Naive B cell (primary cell): ENCODE results near the gene DNM2. TPM values are rescaled to one million over a fixed set of nuclear protein-coding genes. Genes with fewer than 3 reads are reported as not detected.

Source experiments
- ATAC-seq, 2 donors: fragments of 150-1000 bp; cut with Tn5 transposase; 2 replicates each; pipeline ENCODE4 v1.10.0; 2021; ENCODE audit warnings: low read depth in 2 of 2, mild to moderate bottlenecking in 2 of 2, moderate library complexity in 2 of 2
- DNase-seq: peaks from one replicate; pipeline ENCODE4 v3.0.0; 2022
- H3K27ac Mint-ChIP-seq, 6 donors: one replicate each; pipeline ENCODE4 v1.8.0; 2020 to 2022; ENCODE audit warnings: mild to moderate bottlenecking in 6 of 6, mixed read lengths in 6 of 6, moderate library complexity in 5 of 6, inconsistent platforms in 2 of 6
- H3K27me3 Mint-ChIP-seq, 3 donors: one replicate each; pipeline ENCODE4 v1.8.0; 2021 to 2022; ENCODE audit warnings: mixed read lengths in 3 of 3, mild to moderate bottlenecking in 1 of 3
- H3K36me3 Mint-ChIP-seq, 2 donors: one replicate each; pipeline ENCODE4 v1.8.0; 2020 to 2022; ENCODE audit warnings: mixed read lengths in 2 of 2, inconsistent platforms in 1 of 2, mild to moderate bottlenecking in 1 of 2
- H3K4me1 Mint-ChIP-seq, 3 donors: one replicate each; pipeline ENCODE4 v1.8.0; 2020 to 2022; ENCODE audit warnings: mixed read lengths in 3 of 3, inconsistent platforms in 1 of 3, mild to moderate bottlenecking in 1 of 3, moderate library complexity in 1 of 3
- H3K4me3 Mint-ChIP-seq, 8 donors: one replicate each; pipeline ENCODE4 v1.8.0; 2020 to 2022; ENCODE audit warnings: mild to moderate bottlenecking in 8 of 8, mixed read lengths in 8 of 8, moderate library complexity in 8 of 8, inconsistent platforms in 2 of 8
- H3K9me3 Mint-ChIP-seq, 7 donors: one replicate each; pipeline ENCODE4 v1.8.0; 2020 to 2022; ENCODE audit warnings: mixed read lengths in 7 of 7, mild to moderate bottlenecking in 5 of 7, inconsistent platforms in 2 of 7, moderate library complexity in 1 of 7
- polyA plus RNA-seq, 6 donors: library from polyadenylated mRNA; unstranded; fragments of 300-500 nt; fragmentation: Illumina TruSeq; gene quantifications; one replicate each; pipeline ENCODE4 v1.2.3, GENCODE V29; 2021; ENCODE audit warnings: low read depth in 6 of 6

The DNM2 gene
- polyA plus RNA-seq, 6 donors from 2014 or later: 53.6 to 111 (median 63.0) TPM

DNA sequence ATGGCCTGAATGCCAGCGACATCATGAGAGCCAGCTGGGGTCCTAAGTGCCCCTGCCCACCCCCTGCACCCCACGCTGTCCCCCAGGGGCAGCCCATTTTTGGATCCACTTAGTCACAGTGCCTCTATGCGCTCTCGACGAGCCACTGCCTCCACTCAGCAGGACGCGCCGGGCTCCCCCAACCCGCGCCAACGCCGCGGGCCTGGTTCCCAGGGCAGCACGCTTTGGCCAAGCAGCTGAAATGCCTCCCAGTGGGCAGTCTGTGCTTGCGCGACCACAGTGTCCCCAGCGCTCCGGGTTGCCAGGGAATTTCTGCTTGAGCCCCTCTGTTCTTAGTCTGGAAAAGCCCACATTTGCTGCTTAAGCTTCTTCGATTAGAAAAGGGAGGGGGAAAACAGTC, 78.8 kb downstream of the DNM2 start:
- Mint-ChIP-seq H3K4me1 (peaks cover 0 to 10% (median 8%) of the 10 kb centered on the region in 3 donors), H3K36me3 (no peaks in the 10 kb centered on the region), H3K27ac (peak overlapping the region in 2 of 6 donors; percentile 15 to 84), H3K27me3 (no peaks in the 10 kb centered on the region), H3K4me3 (no peak overlapping the region), H3K9me3 (no peaks in the 10 kb centered on the region)
- DNase-seq: no peak
- no peak for ATAC-seq

DNA sequence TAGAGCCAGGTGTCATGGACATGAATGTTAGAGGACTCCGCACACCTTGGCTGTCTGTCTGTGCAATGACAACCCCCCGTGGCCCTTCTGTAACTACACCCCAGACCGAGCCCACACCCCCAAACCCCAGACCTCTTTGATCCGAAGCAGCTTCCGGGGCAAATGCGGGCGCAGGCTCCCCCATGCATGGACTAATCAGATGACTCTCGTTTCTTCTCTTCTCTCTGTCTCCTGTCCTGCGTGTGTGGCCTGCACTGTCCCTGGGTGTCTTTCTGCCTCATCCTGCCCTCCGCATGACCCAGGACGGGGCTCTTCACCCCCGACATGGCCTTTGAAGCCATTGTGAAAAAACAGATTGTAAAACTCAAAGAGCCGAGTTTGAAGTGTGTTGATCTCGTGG, 79.2 kb downstream of the DNM2 start:
- peaks cover 0 to 10% (median 8%) of the 10 kb centered on the region in 3 donors for H3K4me1 Mint-ChIP-seq
- no peak for DNase-seq
- H3K27me3 Mint-ChIP-seq: no peaks in the 10 kb centered on the region
- H3K9me3 Mint-ChIP-seq: no peaks in the 10 kb centered on the region
- H3K27ac Mint-ChIP-seq: peak overlapping the region in 1 of 6 donors; percentile 84
- ATAC-seq: no peak
- H3K36me3 Mint-ChIP-seq: no peaks in the 10 kb centered on the region
- no peak overlapping the region for H3K4me3 Mint-ChIP-seq

GRCh38 chr19:10797541-10798256, 79.8 kb downstream of the DNM2 start:
- ATAC-seq: peak; percentile 40 to 85
- H3K27me3 Mint-ChIP-seq: no peaks in the 10 kb centered on the region
- H3K4me3 Mint-ChIP-seq: peak overlapping the region in 1 of 8 donors; percentile 59
- H3K4me1 Mint-ChIP-seq: peaks cover 0 to 10% (median 8%) of the 10 kb centered on the region in 3 donors
- no peaks in the 10 kb centered on the region for H3K9me3 Mint-ChIP-seq
- no peak for DNase-seq
- peak overlapping the region in 5 of 6 donors; percentile 5 to 84 (median 72) for H3K27ac Mint-ChIP-seq
- H3K36me3 Mint-ChIP-seq: no peaks in the 10 kb centered on the region

GRCh38 chr19:10800488-10800887, 82.6 kb downstream of the DNM2 start:
- ATAC-seq (no peak), DNase-seq (no peak)
- Mint-ChIP-seq H3K27me3 (no peaks in the 10 kb centered on the region), H3K36me3 (peaks cover 7 to 15% of the 10 kb centered on the region in 2 donors), H3K4me3 (no peak overlapping the region), H3K4me1 (peaks cover 5 to 15% (median 8%) of the 10 kb centered on the region in 3 donors), H3K27ac (peak overlapping the region in 2 of 6 donors; percentile 22 to 83), H3K9me3 (no peaks in the 10 kb centered on the region)

- no peaks in the 10 kb centered on the region for H3K9me3 Mint-ChIP-seq
- ATAC-seq: no peak
- H3K4me1 Mint-ChIP-seq: peaks cover 5 to 10% (median 6%) of the 10 kb centered on the region in 3 donors
- no peak overlapping the region for H3K27ac Mint-ChIP-seq
- H3K27me3 Mint-ChIP-seq: no peaks in the 10 kb centered on the region
- H3K4me3 Mint-ChIP-seq: no peak overlapping the region
- no peak for DNase-seq
- H3K36me3 Mint-ChIP-seq: peaks cover 7 to 15% of the 10 kb centered on the region in 2 donors
Observed at GRCh38 chr19:10802479-10802878, 84.6 kb downstream of the DNM2 start.

GRCh38 chr19:10803252-10803651, 85.4 kb downstream of the DNM2 start:
- Mint-ChIP-seq H3K4me1 (peaks cover 2 to 9% (median 5%) of the 10 kb centered on the region in 3 donors), H3K9me3 (no peaks in the 10 kb centered on the region), H3K27ac (peak overlapping the region in 1 of 6 donors; percentile 76), H3K27me3 (no peaks in the 10 kb centered on the region), H3K4me3 (no peak overlapping the region), H3K36me3 (peaks cover 7 to 18% of the 10 kb centered on the region in 2 donors)
- ATAC-seq (no peak), DNase-seq (no peak)

DNA sequence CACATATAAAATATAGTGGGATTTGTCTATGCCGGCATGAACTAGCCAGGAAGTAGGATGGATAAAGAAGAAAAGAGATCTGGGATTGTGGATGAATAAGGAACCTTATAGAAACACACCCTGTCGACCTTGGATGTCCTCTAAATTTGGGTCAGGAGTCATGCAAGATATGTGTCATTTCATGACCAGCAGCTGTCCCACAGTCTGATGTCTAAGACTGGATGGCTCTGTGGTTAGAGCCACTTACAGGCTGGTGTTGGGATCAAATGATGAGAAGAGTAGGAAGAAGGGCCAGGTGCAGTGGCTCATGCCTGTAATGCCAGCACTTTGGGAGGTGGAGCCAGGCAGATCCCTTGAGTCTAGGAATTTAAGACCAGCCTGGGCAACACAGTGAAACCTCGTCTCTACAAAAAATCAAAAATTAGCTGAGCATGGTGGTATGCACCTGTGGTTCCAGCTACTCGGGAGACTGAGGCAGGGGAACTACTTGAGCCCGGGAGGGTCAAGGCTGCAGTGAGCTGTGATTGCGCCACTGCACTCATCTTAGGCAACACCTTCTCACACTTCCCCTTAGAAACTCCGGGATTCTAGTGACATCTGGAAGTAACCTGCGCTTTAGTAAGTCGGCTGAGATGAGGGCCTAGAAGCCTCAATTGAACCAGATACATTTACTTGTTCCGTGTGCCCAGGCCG, 87.3 kb downstream of the DNM2 start:
- peaks cover 0 to 17% (median 15%) of the 10 kb centered on the region in 3 donors for H3K4me1 Mint-ChIP-seq
- H3K4me3 Mint-ChIP-seq: no peak overlapping the region
- no peaks in the 10 kb centered on the region for H3K27me3 Mint-ChIP-seq
- peak overlapping the region in 3 of 6 donors; percentile 31 to 74 (median 44) for H3K27ac Mint-ChIP-seq
- peaks cover 7 to 31% of the 10 kb centered on the region in 2 donors for H3K36me3 Mint-ChIP-seq
- H3K9me3 Mint-ChIP-seq: no peaks in the 10 kb centered on the region
- DNase-seq (no peak), ATAC-seq (no peak)

- Mint-ChIP-seq H3K4me1 (peaks cover 0 to 19% (median 17%) of the 10 kb centered on the region in 3 donors), H3K27ac (peak overlapping the region in 1 of 6 donors; percentile 88), H3K36me3 (peaks cover 7 to 31% of the 10 kb centered on the region in 2 donors), H3K4me3 (no peak overlapping the region), H3K9me3 (no peaks in the 10 kb centered on the region), H3K27me3 (no peaks in the 10 kb centered on the region)
- no peak for DNase-seq
- no peak for ATAC-seq
Observed at GRCh38 chr19:10805758-10806247, 87.9 kb downstream of the DNM2 start.

- Mint-ChIP-seq H3K4me1 (peaks cover 0 to 22% (median 12%) of the 10 kb centered on the region in 3 donors), H3K27me3 (no peaks in the 10 kb centered on the region), H3K36me3 (peaks cover 7 to 24% of the 10 kb centered on the region in 2 donors), H3K27ac (peak overlapping the region in 3 of 6 donors; percentile 1 to 22 (median 3)), H3K9me3 (no peaks in the 10 kb centered on the region), H3K4me3 (no peak overlapping the region)
- no peak for DNase-seq
- ATAC-seq: no peak
Observed at GRCh38 chr19:10808937-10809649, 91.2 kb downstream of the DNM2 start.

- no peak for DNase-seq
- no peak for ATAC-seq
- Mint-ChIP-seq H3K9me3 (no peaks in the 10 kb centered on the region), H3K36me3 (peaks cover 5 to 20% of the 10 kb centered on the region in 2 donors), H3K4me3 (no peak overlapping the region), H3K4me1 (peaks cover 0 to 27% (median 12%) of the 10 kb centered on the region in 3 donors), H3K27ac (peak overlapping the region in 4 of 6 donors; percentile 14 to 88 (median 38)), H3K27me3 (no peaks in the 10 kb centered on the region)
Observed at GRCh38 chr19:10809651-10810285, 91.9 kb downstream of the DNM2 start.

GRCh38 chr19:10811391-10812111, 93.7 kb downstream of the DNM2 start:
- Mint-ChIP-seq H3K27ac (peak overlapping the region in 1 of 6 donors; percentile 39), H3K9me3 (no peaks in the 10 kb centered on the region), H3K36me3 (peaks cover 0 to 16% of the 10 kb centered on the region in 2 donors), H3K4me1 (peaks cover 0 to 27% (median 12%) of the 10 kb centered on the region in 3 donors), H3K27me3 (no peaks in the 10 kb centered on the region), H3K4me3 (no peak overlapping the region)
- DNase-seq (no peak), ATAC-seq (no peak)

DNA sequence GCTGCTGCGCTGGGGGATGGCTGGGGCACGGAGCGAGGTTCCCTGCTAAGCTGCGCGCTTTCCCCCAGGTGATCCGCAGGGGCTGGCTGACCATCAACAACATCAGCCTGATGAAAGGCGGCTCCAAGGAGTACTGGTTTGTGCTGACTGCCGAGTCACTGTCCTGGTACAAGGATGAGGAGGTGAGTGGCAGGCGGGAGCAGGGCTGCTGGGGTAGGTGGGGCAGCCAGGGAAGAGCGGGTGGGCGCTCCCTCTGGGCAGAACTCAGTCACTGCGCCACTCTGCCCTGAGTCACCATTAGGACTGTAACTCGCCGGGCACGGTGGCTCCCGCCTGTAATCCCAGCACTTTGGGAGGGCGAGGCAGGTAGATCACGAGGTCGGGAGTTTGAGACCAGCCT, 94.3 kb downstream of the DNM2 start:
- H3K27me3 Mint-ChIP-seq: no peaks in the 10 kb centered on the region
- peaks cover 0 to 16% of the 10 kb centered on the region in 2 donors for H3K36me3 Mint-ChIP-seq
- H3K4me3 Mint-ChIP-seq: no peak overlapping the region
- no peak for ATAC-seq
- no peaks in the 10 kb centered on the region for H3K9me3 Mint-ChIP-seq
- peaks cover 0 to 27% (median 12%) of the 10 kb centered on the region in 3 donors for H3K4me1 Mint-ChIP-seq
- no peak for DNase-seq
- H3K27ac Mint-ChIP-seq: peak overlapping the region in 1 of 6 donors; percentile 39
